ENCODE results near the gene PDSS2.

GRCh38 chr6:107128175-107128574, 331.2 kb downstream of the PDSS2 start:
- TF ChIP-seq CTCF (IDR thresholded peaks at IDR 0.05; ENCODE audit: low read depth, low read length, missing input control) (no peak), REST (IDR thresholded peaks at IDR 0.05) (no peak), JUND (IDR thresholded peaks at IDR 0.05) (no peak), YY1 (IDR thresholded peaks at IDR 0.05) (no peak)
